GM23338 (cell line): Measurements from ENCODE around the gene DMD. TPM values are rescaled to one million over a fixed set of nuclear protein-coding genes. Genes with fewer than 3 reads are reported as not detected.

Experiments
- ATAC-seq: fragments of 200-7000 bp; cut with Tn5 transposase; 3 replicates; pipeline ENCODE4 v1.9.1; 2020
- DNase-seq: peaks from one replicate; pipeline ENCODE4 v3.0.0-alpha.2; 2015; ENCODE audit warnings: low spot score
- H2AFZ ChIP-seq: fragments of 200-600 bp; sonication (generic); 2 replicates; pipeline ENCODE4 v1.8.0; 2016; ENCODE audit warnings: antibody characterized with exemption, mild to moderate bottlenecking, moderate library complexity
- H3F3A ChIP-seq: fragments of 200-600 bp; sonication (generic); replicated peaks from 2 replicates; pipeline ENCODE4 v1.8.0; 2017; ENCODE audit warnings: antibody characterized with exemption, mixed run types, low read depth
- H3K27ac ChIP-seq: fragments of 200-600 bp; sonication (generic); 2 replicates; pipeline ENCODE4 v1.6.1; 2016; ENCODE audit warnings: low read depth
- H3K27me3 ChIP-seq: fragments of 200-600 bp; sonication (generic); 2 replicates; pipeline ENCODE4 v1.8.0; 2016; ENCODE audit warnings: mild to moderate bottlenecking, mixed run types, moderate library complexity; ENCODE audit not compliant: insufficient read depth
- H3K36me3 ChIP-seq: fragments of 200-600 bp; sonication (generic); 2 replicates; pipeline ENCODE4 v1.8.0; 2016; ENCODE audit warnings: mild to moderate bottlenecking; ENCODE audit not compliant: insufficient read depth
- H3K4me1 ChIP-seq: fragments of 200-600 bp; sonication (generic); 2 replicates; pipeline ENCODE4 v1.8.0; 2016; ENCODE audit warnings: mild to moderate bottlenecking, moderate library complexity; ENCODE audit not compliant: insufficient read depth
- H3K4me2 ChIP-seq: fragments of 200-600 bp; sonication (generic); 2 replicates; pipeline ENCODE4 v1.7.1; 2017; ENCODE audit warnings: mixed run types
- H3K4me3 ChIP-seq: fragments of 200-600 bp; sonication (generic); 2 replicates; pipeline ENCODE4 v1.6.1; 2016; ENCODE audit warnings: mixed run types
- H3K79me2 ChIP-seq: fragments of 200-600 bp; sonication (generic); replicated peaks from 2 replicates; pipeline ENCODE4 v1.8.0; 2017; ENCODE audit warnings: mild to moderate bottlenecking; ENCODE audit not compliant: insufficient read depth
- H3K9me2 ChIP-seq: fragments of 200-600 bp; sonication (generic); 2 replicates; pipeline ENCODE4 v1.8.0; 2017; ENCODE audit not compliant: insufficient read depth
- H4K20me1 ChIP-seq: fragments of 200-600 bp; sonication (generic); replicated peaks from 2 replicates; pipeline ENCODE4 v1.8.0; 2017; ENCODE audit warnings: mild to moderate bottlenecking; ENCODE audit not compliant: insufficient read depth
- H3K27ac Mint-ChIP-seq: 2 replicates; pipeline ENCODE4 v1.8.0; 2020; ENCODE audit warnings: inconsistent platforms, mild to moderate bottlenecking, moderate library complexity, mixed read lengths
- H3K27me3 Mint-ChIP-seq: 3 replicates; pipeline ENCODE4 v1.8.0; 2022; ENCODE audit warnings: low read depth, mild to moderate bottlenecking, moderate library complexity, mixed read lengths, inconsistent platforms; ENCODE audit not compliant: insufficient read depth, poor library complexity
- H3K36me3 Mint-ChIP-seq: 3 replicates; pipeline ENCODE4 v1.8.0; 2021; ENCODE audit warnings: low read depth, mild to moderate bottlenecking, inconsistent platforms, moderate library complexity, mixed read lengths
- H3K4me1 Mint-ChIP-seq: 3 replicates; pipeline ENCODE4 v1.8.0; 2020; ENCODE audit warnings: mild to moderate bottlenecking, inconsistent platforms, mixed read lengths
- H3K4me3 Mint-ChIP-seq: 3 replicates; pipeline ENCODE4 v1.8.0; 2021; ENCODE audit warnings: moderate library complexity, mild to moderate bottlenecking, inconsistent platforms, mixed read lengths
- H3K9me3 Mint-ChIP-seq: 3 replicates; pipeline ENCODE4 v1.8.0; 2020; ENCODE audit warnings: moderate library complexity, mild to moderate bottlenecking, inconsistent platforms, mixed read lengths
- CREB1 ChIP-seq: fragments of 250-450 bp; sonication (Bioruptor Pico); IDR thresholded peaks from 2 replicates; pipeline ENCODE4 v1.5.0; 2020; ENCODE audit warnings: low read depth, mild to moderate bottlenecking, moderate library complexity
- EZH2 ChIP-seq: fragments of 200-600 bp; sonication (generic); IDR thresholded peaks from one replicate; pipeline ENCODE4 v1.8.0; 2017; ENCODE audit warnings: antibody characterized with exemption, mild to moderate bottlenecking, low read depth; ENCODE audit not compliant: unreplicated experiment
- EZH2phosphoT487 ChIP-seq: fragments of 200-600 bp; sonication (generic); IDR thresholded peaks from one replicate; pipeline ENCODE4 v1.8.1; 2018; ENCODE audit warnings: antibody characterized with exemption; ENCODE audit not compliant: unreplicated experiment
- JUNB ChIP-seq: IDR thresholded peaks from one replicate; pipeline ENCODE4 v1.6.1; 2016; ENCODE audit warnings: antibody characterized with exemption; ENCODE audit not compliant: unreplicated experiment
- NANOG ChIP-seq: IDR thresholded peaks from 2 replicates; pipeline ENCODE4 v1.6.1; 2016; ENCODE audit warnings: antibody characterized with exemption, borderline replicate concordance
- POLR2AphosphoS5 ChIP-seq: IDR thresholded peaks from 2 replicates; pipeline ENCODE4 v1.6.1; 2016; ENCODE audit warnings: antibody characterized with exemption, low read depth
- STAT1 ChIP-seq: IDR thresholded peaks from one replicate; pipeline ENCODE4 v1.6.1; 2016; ENCODE audit warnings: antibody characterized with exemption; ENCODE audit not compliant: unreplicated experiment
- ZNF114 ChIP-seq: fragments of 250-450 bp; sonication (Bioruptor Pico); IDR thresholded peaks from 2 replicates; pipeline ENCODE4 v1.5.0; 2020; ENCODE audit warnings: mild to moderate bottlenecking, moderate library complexity
- ZNF331 ChIP-seq: fragments of 250-450 bp; sonication (Bioruptor Pico); IDR thresholded peaks from 2 replicates; pipeline ENCODE4 v1.5.0; 2020; ENCODE audit warnings: low read depth, mild to moderate bottlenecking, moderate library complexity
- polyA plus RNA-seq: library from polyadenylated mRNA; unstranded; fragments of >200 nt; fragmentation: Nextera tagmentation; extraction: Ambion mirVana; gene quantifications from 2 replicates; pipeline ENCODE4 v1.2.1, GENCODE V29; 2016
- total RNA-seq: library from RNA; depleted of rRNA; stranded (reverse); fragments of >200 nt; shearing (Covaris generic); gene quantifications from 2 replicates; pipeline ENCODE4 v1.2.3, GENCODE V29; 2014
- TF ChIP-seq, protein P1 (sequence below), 2 experiments: fragments of 200-600 bp in 1 of 2; sonication (generic) in 1 of 2; conservative IDR thresholded peaks; 2 replicates each; pipeline versions ENCODE4 v1.5.1 to v1.6.1; 2016 to 2017; ENCODE audit warnings: antibody characterized with exemption in 2 of 2, low read depth in 2 of 2, mild to moderate bottlenecking in 2 of 2, moderate library complexity in 1 of 2
- TF ChIP-seq, protein P2 (sequence below): IDR thresholded peaks from one replicate; pipeline ENCODE4 v1.6.1; 2018; ENCODE audit warnings: antibody characterized with exemption; ENCODE audit not compliant: unreplicated experiment
- TF ChIP-seq, protein P3 (sequence below): fragments of 250-450 bp; sonication (Bioruptor Pico); IDR thresholded peaks from 2 replicates; pipeline ENCODE4 v1.5.0; 2020; ENCODE audit warnings: mild to moderate bottlenecking, moderate library complexity
- TF ChIP-seq, protein P4 (sequence below): IDR thresholded peaks from 2 replicates; pipeline ENCODE4 v1.6.1; 2016; ENCODE audit warnings: antibody characterized with exemption

The DMD gene
- total and polyA plus RNA-seq, 2 experiments from 2014 or later, result 4.5 to 7.6 TPM

GRCh38 chrX:32745323-32745722 is 466.0 kb downstream of the DMD start:
- Histone ChIP-seq H3F3A (no peaks in the 10 kb centered on the region), H3K79me2 (no peaks in the 10 kb centered on the region), H3K27ac (no peak overlapping the region), H2AFZ (no peak overlapping the region), H3K27me3 (no peaks in the 10 kb centered on the region), H3K9me2 (no peaks in the 10 kb centered on the region), H3K4me2 (no peak overlapping the region), H3K4me1 (no peaks in the 10 kb centered on the region), H4K20me1 (no peaks in the 10 kb centered on the region), H3K4me3 (no peak overlapping the region), H3K36me3 (no peaks in the 10 kb centered on the region)
- Mint-ChIP-seq H3K27ac (no peak overlapping the region), H3K4me3 (no peak overlapping the region), H3K36me3 (no peaks in the 10 kb centered on the region), H3K4me1 (no peaks in the 10 kb centered on the region), H3K27me3 (peaks cover 2% of the 10 kb centered on the region), H3K9me3 (no peaks in the 10 kb centered on the region)
- ATAC-seq (no peak), DNase-seq (no peak)
- TF ChIP-seq JUNB, result no peak
- no peak for TF ChIP-seq NANOG
- TF ChIP-seq ZNF331, result no peak
- TF ChIP-seq EZH2, result no peak
- TF ChIP-seq CREB1 (CRISPR knock-in tag), result no peak
- TF ChIP-seq STAT1, result no peak
- no peak for TF ChIP-seq ZNF114 (CRISPR knock-in tag)
- TF ChIP-seq, protein P1, sequence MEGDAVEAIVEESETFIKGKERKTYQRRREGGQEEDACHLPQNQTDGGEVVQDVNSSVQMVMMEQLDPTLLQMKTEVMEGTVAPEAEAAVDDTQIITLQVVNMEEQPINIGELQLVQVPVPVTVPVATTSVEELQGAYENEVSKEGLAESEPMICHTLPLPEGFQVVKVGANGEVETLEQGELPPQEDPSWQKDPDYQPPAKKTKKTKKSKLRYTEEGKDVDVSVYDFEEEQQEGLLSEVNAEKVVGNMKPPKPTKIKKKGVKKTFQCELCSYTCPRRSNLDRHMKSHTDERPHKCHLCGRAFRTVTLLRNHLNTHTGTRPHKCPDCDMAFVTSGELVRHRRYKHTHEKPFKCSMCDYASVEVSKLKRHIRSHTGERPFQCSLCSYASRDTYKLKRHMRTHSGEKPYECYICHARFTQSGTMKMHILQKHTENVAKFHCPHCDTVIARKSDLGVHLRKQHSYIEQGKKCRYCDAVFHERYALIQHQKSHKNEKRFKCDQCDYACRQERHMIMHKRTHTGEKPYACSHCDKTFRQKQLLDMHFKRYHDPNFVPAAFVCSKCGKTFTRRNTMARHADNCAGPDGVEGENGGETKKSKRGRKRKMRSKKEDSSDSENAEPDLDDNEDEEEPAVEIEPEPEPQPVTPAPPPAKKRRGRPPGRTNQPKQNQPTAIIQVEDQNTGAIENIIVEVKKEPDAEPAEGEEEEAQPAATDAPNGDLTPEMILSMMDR (conservative IDR thresholded peaks at IDR 0.05; ENCODE audit: low read depth in 2 of 2), result no peak
- TF ChIP-seq, protein P2, sequence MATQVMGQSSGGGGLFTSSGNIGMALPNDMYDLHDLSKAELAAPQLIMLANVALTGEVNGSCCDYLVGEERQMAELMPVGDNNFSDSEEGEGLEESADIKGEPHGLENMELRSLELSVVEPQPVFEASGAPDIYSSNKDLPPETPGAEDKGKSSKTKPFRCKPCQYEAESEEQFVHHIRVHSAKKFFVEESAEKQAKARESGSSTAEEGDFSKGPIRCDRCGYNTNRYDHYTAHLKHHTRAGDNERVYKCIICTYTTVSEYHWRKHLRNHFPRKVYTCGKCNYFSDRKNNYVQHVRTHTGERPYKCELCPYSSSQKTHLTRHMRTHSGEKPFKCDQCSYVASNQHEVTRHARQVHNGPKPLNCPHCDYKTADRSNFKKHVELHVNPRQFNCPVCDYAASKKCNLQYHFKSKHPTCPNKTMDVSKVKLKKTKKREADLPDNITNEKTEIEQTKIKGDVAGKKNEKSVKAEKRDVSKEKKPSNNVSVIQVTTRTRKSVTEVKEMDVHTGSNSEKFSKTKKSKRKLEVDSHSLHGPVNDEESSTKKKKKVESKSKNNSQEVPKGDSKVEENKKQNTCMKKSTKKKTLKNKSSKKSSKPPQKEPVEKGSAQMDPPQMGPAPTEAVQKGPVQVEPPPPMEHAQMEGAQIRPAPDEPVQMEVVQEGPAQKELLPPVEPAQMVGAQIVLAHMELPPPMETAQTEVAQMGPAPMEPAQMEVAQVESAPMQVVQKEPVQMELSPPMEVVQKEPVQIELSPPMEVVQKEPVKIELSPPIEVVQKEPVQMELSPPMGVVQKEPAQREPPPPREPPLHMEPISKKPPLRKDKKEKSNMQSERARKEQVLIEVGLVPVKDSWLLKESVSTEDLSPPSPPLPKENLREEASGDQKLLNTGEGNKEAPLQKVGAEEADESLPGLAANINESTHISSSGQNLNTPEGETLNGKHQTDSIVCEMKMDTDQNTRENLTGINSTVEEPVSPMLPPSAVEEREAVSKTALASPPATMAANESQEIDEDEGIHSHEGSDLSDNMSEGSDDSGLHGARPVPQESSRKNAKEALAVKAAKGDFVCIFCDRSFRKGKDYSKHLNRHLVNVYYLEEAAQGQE, result no peak
- no peak for TF ChIP-seq POLR2AphosphoS5
- TF ChIP-seq, protein P3, sequence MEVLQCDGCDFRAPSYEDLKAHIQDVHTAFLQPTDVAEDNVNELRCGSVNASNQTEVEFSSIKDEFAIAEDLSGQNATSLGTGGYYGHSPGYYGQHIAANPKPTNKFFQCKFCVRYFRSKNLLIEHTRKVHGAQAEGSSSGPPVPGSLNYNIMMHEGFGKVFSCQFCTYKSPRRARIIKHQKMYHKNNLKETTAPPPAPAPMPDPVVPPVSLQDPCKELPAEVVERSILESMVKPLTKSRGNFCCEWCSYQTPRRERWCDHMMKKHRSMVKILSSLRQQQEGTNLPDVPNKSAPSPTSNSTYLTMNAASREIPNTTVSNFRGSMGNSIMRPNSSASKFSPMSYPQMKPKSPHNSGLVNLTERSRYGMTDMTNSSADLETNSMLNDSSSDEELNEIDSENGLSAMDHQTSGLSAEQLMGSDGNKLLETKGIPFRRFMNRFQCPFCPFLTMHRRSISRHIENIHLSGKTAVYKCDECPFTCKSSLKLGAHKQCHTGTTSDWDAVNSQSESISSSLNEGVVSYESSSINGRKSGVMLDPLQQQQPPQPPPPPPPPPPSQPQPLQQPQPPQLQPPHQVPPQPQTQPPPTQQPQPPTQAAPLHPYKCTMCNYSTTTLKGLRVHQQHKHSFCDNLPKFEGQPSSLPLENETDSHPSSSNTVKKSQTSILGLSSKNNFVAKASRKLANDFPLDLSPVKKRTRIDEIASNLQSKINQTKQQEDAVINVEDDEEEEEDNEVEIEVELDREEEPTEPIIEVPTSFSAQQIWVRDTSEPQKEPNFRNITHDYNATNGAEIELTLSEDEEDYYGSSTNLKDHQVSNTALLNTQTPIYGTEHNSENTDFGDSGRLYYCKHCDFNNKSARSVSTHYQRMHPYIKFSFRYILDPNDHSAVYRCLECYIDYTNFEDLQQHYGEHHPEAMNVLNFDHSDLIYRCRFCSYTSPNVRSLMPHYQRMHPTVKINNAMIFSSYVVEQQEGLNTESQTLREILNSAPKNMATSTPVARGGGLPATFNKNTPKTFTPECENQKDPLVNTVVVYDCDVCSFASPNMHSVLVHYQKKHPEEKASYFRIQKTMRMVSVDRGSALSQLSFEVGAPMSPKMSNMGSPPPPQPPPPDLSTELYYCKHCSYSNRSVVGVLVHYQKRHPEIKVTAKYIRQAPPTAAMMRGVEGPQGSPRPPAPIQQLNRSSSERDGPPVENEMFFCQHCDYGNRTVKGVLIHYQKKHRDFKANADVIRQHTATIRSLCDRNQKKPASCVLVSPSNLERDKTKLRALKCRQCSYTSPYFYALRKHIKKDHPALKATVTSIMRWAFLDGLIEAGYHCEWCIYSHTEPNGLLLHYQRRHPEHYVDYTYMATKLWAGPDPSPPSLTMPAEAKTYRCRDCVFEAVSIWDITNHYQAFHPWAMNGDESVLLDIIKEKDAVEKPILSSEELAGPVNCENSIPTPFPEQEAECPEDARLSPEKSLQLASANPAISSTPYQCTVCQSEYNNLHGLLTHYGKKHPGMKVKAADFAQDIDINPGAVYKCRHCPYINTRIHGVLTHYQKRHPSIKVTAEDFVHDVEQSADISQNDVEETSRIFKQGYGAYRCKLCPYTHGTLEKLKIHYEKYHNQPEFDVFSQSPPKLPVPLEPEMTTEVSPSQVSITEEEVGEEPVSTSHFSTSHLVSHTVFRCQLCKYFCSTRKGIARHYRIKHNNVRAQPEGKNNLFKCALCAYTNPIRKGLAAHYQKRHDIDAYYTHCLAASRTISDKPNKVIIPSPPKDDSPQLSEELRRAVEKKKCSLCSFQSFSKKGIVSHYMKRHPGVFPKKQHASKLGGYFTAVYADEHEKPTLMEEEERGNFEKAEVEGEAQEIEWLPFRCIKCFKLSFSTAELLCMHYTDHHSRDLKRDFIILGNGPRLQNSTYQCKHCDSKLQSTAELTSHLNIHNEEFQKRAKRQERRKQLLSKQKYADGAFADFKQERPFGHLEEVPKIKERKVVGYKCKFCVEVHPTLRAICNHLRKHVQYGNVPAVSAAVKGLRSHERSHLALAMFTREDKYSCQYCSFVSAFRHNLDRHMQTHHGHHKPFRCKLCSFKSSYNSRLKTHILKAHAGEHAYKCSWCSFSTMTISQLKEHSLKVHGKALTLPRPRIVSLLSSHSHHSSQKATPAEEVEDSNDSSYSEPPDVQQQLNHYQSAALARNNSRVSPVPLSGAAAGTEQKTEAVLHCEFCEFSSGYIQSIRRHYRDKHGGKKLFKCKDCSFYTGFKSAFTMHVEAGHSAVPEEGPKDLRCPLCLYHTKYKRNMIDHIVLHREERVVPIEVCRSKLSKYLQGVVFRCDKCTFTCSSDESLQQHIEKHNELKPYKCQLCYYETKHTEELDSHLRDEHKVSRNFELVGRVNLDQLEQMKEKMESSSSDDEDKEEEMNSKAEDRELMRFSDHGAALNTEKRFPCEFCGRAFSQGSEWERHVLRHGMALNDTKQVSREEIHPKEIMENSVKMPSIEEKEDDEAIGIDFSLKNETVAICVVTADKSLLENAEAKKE (CRISPR knock-in tag), result no peak
- TF ChIP-seq, protein P4, sequence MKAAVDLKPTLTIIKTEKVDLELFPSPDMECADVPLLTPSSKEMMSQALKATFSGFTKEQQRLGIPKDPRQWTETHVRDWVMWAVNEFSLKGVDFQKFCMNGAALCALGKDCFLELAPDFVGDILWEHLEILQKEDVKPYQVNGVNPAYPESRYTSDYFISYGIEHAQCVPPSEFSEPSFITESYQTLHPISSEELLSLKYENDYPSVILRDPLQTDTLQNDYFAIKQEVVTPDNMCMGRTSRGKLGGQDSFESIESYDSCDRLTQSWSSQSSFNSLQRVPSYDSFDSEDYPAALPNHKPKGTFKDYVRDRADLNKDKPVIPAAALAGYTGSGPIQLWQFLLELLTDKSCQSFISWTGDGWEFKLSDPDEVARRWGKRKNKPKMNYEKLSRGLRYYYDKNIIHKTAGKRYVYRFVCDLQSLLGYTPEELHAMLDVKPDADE, result no peak
- no peak for TF ChIP-seq EZH2phosphoT487
